ENCODE measurements around the gene SLC2A10. TPM values are rescaled to one million over a fixed set of nuclear protein-coding genes. Genes with fewer than 3 reads are reported as not detected.

Gene SLC2A10
- polyA plus RNA-seq, 3 donors = not detected

- TF ChIP-seq CTCF (IDR thresholded peaks at IDR 0.05) = no peak
- Mint-ChIP-seq H3K27me3 (ENCODE audit: low read depth in 3 of 3) (peaks cover 12 to 15% (median 15%) of the 10 kb centered on the region in 3 donors), H3K27ac (no peak overlapping the region), H3K9me3 (peaks cover 0 to 7% (median 3%) of the 10 kb centered on the region in 7 donors), H3K4me3 (no peak overlapping the region), H3K36me3 (no peaks in the 10 kb centered on the region), H3K4me1 (peaks cover 5% of the 10 kb centered on the region)
- H3K27ac ChIP-seq (ENCODE audit: low read depth in 1 of 2, low read length in 2 of 2) = no peak overlapping the region
- H4K20me1 ChIP-seq (ENCODE audit: insufficient read depth, low read length) = no peaks in the 10 kb centered on the region
- H3K36me3 ChIP-seq (replicated peaks in 1 of 2; ENCODE audit: control insufficient read depth in 1 of 2, insufficient read depth in 2 of 2, low read length in 2 of 2) = no peaks in the 10 kb centered on the region
- H2AFZ ChIP-seq (ENCODE audit: insufficient read depth, low read depth, low read length, poor library complexity, severe bottlenecking) = no peak overlapping the region
- peaks cover 0 to 4% of the 10 kb centered on the region in 2 donors for H3K27me3 ChIP-seq (ENCODE audit: control insufficient read depth in 2 of 2, insufficient read depth in 2 of 2, low read length in 2 of 2)
- 95% methylated on average over 6 of the region's 9 CpGs for WGBS (ENCODE audit: insufficient coverage)
- no peak overlapping the region for H3K4me2 ChIP-seq (replicated peaks; ENCODE audit: extremely low read depth, low read length, poor library complexity, severe bottlenecking)
- DNase-seq = no peak
- H3K4me3 ChIP-seq (replicated peaks in 1 of 3; ENCODE audit: low read depth in 2 of 3, low read length in 3 of 3) = no peak overlapping the region
- intact Hi-C loops (cut with micrococcal nuclease) = no loop called here
- H3K9ac ChIP-seq (ENCODE audit: insufficient read depth, low read length, poor library complexity, severe bottlenecking) = no peak overlapping the region
- no peaks in the 10 kb centered on the region for H3K9me3 ChIP-seq (replicated peaks in 1 of 2; ENCODE audit: control insufficient read depth in 1 of 2, insufficient read depth in 1 of 2, low read length in 2 of 2)
- no peaks in the 10 kb centered on the region for H3K79me2 ChIP-seq (ENCODE audit: insufficient read depth, low read length)
- no peaks in the 10 kb centered on the region for H3K4me1 ChIP-seq (ENCODE audit: control insufficient read depth in 1 of 2, insufficient read depth in 2 of 2, low read length in 2 of 2)
These were observed 65.6 kb downstream of the SLC2A10 start for GRCh38 chr20:46774943-46775560.

GRCh38 chr20:46775806-46776205 lies 66.4 kb downstream of the SLC2A10 start:
- no peaks in the 10 kb centered on the region for H3K36me3 Mint-ChIP-seq
- H3K4me3 ChIP-seq (replicated peaks in 1 of 3; ENCODE audit: low read depth in 2 of 3, low read length in 3 of 3) = no peak overlapping the region
- H3K27me3 ChIP-seq (ENCODE audit: control insufficient read depth in 2 of 2, insufficient read depth in 2 of 2, low read length in 2 of 2) = peaks cover 0 to 4% of the 10 kb centered on the region in 2 donors
- H3K9me3 Mint-ChIP-seq = peaks cover 0 to 7% (median 3%) of the 10 kb centered on the region in 7 donors
- H3K36me3 ChIP-seq (replicated peaks in 1 of 2; ENCODE audit: control insufficient read depth in 1 of 2, insufficient read depth in 2 of 2, low read length in 2 of 2) = no peaks in the 10 kb centered on the region
- no peaks in the 10 kb centered on the region for H3K4me1 ChIP-seq (ENCODE audit: control insufficient read depth in 1 of 2, insufficient read depth in 2 of 2, low read length in 2 of 2)
- peaks cover 5% of the 10 kb centered on the region for H3K4me1 Mint-ChIP-seq
- intact Hi-C loops (cut with micrococcal nuclease) = no loop called here
- DNase-seq = no peak
- no peaks in the 10 kb centered on the region for H4K20me1 ChIP-seq (ENCODE audit: insufficient read depth, low read length)
- no CpG with 5 or more reads among the region's 1 CpG for WGBS (ENCODE audit: insufficient coverage)
- no peak overlapping the region for H3K9ac ChIP-seq (ENCODE audit: insufficient read depth, low read length, poor library complexity, severe bottlenecking)
- peaks cover 7 to 15% (median 13%) of the 10 kb centered on the region in 3 donors for H3K27me3 Mint-ChIP-seq (ENCODE audit: low read depth in 3 of 3)
- no peaks in the 10 kb centered on the region for H3K9me3 ChIP-seq (replicated peaks in 1 of 2; ENCODE audit: control insufficient read depth in 1 of 2, insufficient read depth in 1 of 2, low read length in 2 of 2)
- H3K27ac Mint-ChIP-seq = no peak overlapping the region
- H3K79me2 ChIP-seq (ENCODE audit: insufficient read depth, low read length) = no peaks in the 10 kb centered on the region
- H3K4me3 Mint-ChIP-seq = no peak overlapping the region
- no peak overlapping the region for H3K27ac ChIP-seq (ENCODE audit: low read depth in 1 of 2, low read length in 2 of 2)
- H2AFZ ChIP-seq (ENCODE audit: insufficient read depth, low read depth, low read length, poor library complexity, severe bottlenecking) = no peak overlapping the region
- TF ChIP-seq CTCF (IDR thresholded peaks at IDR 0.05) = no peak
- H3K4me2 ChIP-seq (replicated peaks; ENCODE audit: extremely low read depth, low read length, poor library complexity, severe bottlenecking) = no peak overlapping the region

All from CD14-positive monocyte (primary cell).